Measurements from ENCODE around the gene TMEM151B. TPM values are rescaled to one million over a fixed set of nuclear protein-coding genes. Genes with fewer than 3 reads are reported as not detected.

TMEM151B gene
- total and polyA plus RNA-seq, 2 of the 4 experiments (the other 2 are of a cell fraction): not detected

GRCh38 chr6:44292661-44293365 lies 22.6 kb downstream of the TMEM151B start:
- H3K9me1 ChIP-seq (ENCODE audit: insufficient read depth, low read length): no peaks in the 10 kb centered on the region; the same call in 1 of the 2 replicates
- H3K79me1 ChIP-seq (ENCODE audit: low read depth in 1 of 2, low read length in 2 of 2): no peaks in the 10 kb centered on the region
- no peak overlapping the region for H4K5ac ChIP-seq (ENCODE audit: low read depth, low read length)
- ChIA-PET POLR2A (ENCODE audit: unreplicated experiment) (no interaction called here), CTCF (interaction anchor here (0.7 kb wide), 1 partner anchor 25 kb away, joined by 3 read pairs; no protein-coding TSS in a partner anchor)
- H3K14ac ChIP-seq (replicated peaks; ENCODE audit: low read depth, low read length): no peak overlapping the region
- no peak overlapping the region for H3K27ac ChIP-seq (ENCODE audit: insufficient read depth, low read length)
- TF ChIP-seq USF2 (IDR thresholded peaks at IDR 0.05; ENCODE audit: low read depth, low read length): no peak
- dilution Hi-C loops (cut with HindIII; ENCODE audit: low sequenced_read_pairs, unreplicated experiment) (no loop called here), in situ Hi-C loops (cut with MboI; ENCODE audit: low sequenced_read_pairs) (no loop called here), intact Hi-C loops (cut with micrococcal nuclease) (no loop called here)
- H3K18ac ChIP-seq (ENCODE audit: low read depth, low read length): no peak overlapping the region
- no peak overlapping the region for H2BK5ac ChIP-seq (ENCODE audit: low read depth, low read length, poor library complexity, severe bottlenecking)
- H2AK9ac ChIP-seq (replicated peaks; ENCODE audit: low read depth, low read length, poor library complexity): no peak overlapping the region
- no peak overlapping the region for H4K8ac ChIP-seq (ENCODE audit: low read depth in 2 of 2, low read length in 2 of 2)
- H3K4me3 ChIP-seq (ENCODE audit: insufficient read depth, low read depth, low read length): no peak overlapping the region
- no peak overlapping the region for H3K56ac ChIP-seq (ENCODE audit: extremely low read depth, insufficient read depth, low read length)
- no CpG with 5 or more reads among the region's 4 CpGs for WGBS, 2 experiments (ENCODE audit: extremely low coverage in 2 of 2, insufficient read length in 1 of 2)
- H2AK5ac ChIP-seq (ENCODE audit: low read depth, low read length): no peak overlapping the region
- no peak overlapping the region for H2BK120ac ChIP-seq (ENCODE audit: low read depth, low read length)
- no peak overlapping the region for H2BK20ac ChIP-seq (ENCODE audit: low read depth, low read length)
- no peak overlapping the region for H3K4me2 ChIP-seq (ENCODE audit: low read depth, low read length)
- no peak for ATAC-seq (ENCODE audit: low read depth)
- no peak overlapping the region for H3K9ac ChIP-seq (ENCODE audit: low read depth, low read length)
- no peaks in the 10 kb centered on the region for H3K9me3 ChIP-seq (ENCODE audit: control insufficient read depth, insufficient read depth, low read length)
- H3K23ac ChIP-seq (ENCODE audit: low read depth, low read length): no peak overlapping the region
- no peak overlapping the region for H2BK15ac ChIP-seq (ENCODE audit: low read depth, low read length)
- H3K4ac ChIP-seq (ENCODE audit: low read depth, low read length): no peak overlapping the region
- no peak for DNase-seq
- H3K4me1 ChIP-seq (ENCODE audit: control insufficient read depth, insufficient read depth, low read length): no peaks in the 10 kb centered on the region
- H4K20me1 ChIP-seq (ENCODE audit: insufficient read depth, low read length): no peaks in the 10 kb centered on the region
- H4K91ac ChIP-seq (ENCODE audit: insufficient read depth, low read depth, low read length): no peak overlapping the region
- no TSS peak for BruUV-seq (replicated peaks)
- H2AFZ ChIP-seq (replicated peaks; ENCODE audit: low read length, poor library complexity): no peak overlapping the region
- H3K36me3 ChIP-seq (ENCODE audit: control insufficient read depth, insufficient read depth, low read length): no peaks in the 10 kb centered on the region
- H3K27me3 ChIP-seq (ENCODE audit: control insufficient read depth, insufficient read depth, low read length): peaks cover 63% of the 10 kb centered on the region
